A673 (cell line): ENCODE data around the gene GMDS. TPM values are rescaled to one million over a fixed set of nuclear protein-coding genes. Genes with fewer than 3 reads are reported as not detected.

Experiments used
- BruUV-seq: library from RNA; stranded (reverse); fragments of 400-500 nt; replicated peaks from 2 replicates; lab custom pipeline; 2021; lab: Mats Ljungman, UMichigan
- CTCF ChIA-PET: fragments of 300-600 bp; sonication (Branson Sonifier 250); formaldehyde crosslinking; loops from one replicate; lab custom pipeline; 2022; ENCODE audit warnings: antibody characterized with exemption; lab: Charles Lee
- POLR2A ChIA-PET: fragments of 300-600 bp; sonication (Branson Sonifier 250); formaldehyde crosslinking; loops from one replicate; lab custom pipeline; 2022; ENCODE audit warnings: antibody characterized with exemption; ENCODE audit not compliant: low non-redundant PET; lab: Charles Lee
- DNase-seq: peaks from one replicate; pipeline ENCODE4 v3.0.0-alpha.2; 2015; ENCODE audit warnings: low spot score
- H3K27ac ChIP-seq: fragments of 200-600 bp; sonication (generic); 2 replicates; pipeline ENCODE4 v1.5.1; 2016; ENCODE audit warnings: mixed run types, low read depth, mild to moderate bottlenecking, mixed read lengths, antibody characterized with exemption, low read length; ENCODE audit not compliant: poor library complexity, severe bottlenecking
- H3K27me3 ChIP-seq: fragments of 200-600 bp; sonication (generic); replicated peaks from 2 replicates; pipeline ENCODE4 v1.6.1; 2017; ENCODE audit warnings: mixed run types, low read depth, mild to moderate bottlenecking, mixed read lengths, antibody characterized with exemption, low read length; ENCODE audit not compliant: insufficient read depth, poor library complexity
- H3K36me3 ChIP-seq: fragments of 200-600 bp; sonication (generic); 2 replicates; pipeline ENCODE4 v1.6.1; 2016; ENCODE audit warnings: mixed run types, mild to moderate bottlenecking, mixed read lengths, antibody characterized with exemption, low read length; ENCODE audit not compliant: insufficient read depth, poor library complexity, severe bottlenecking
- H3K4me1 ChIP-seq: fragments of 200-600 bp; sonication (generic); 2 replicates; pipeline ENCODE4 v1.6.1; 2017; ENCODE audit warnings: mixed run types, mild to moderate bottlenecking, mixed read lengths, antibody characterized with exemption, low read length; ENCODE audit not compliant: insufficient read depth, poor library complexity, severe bottlenecking
- H3K4me3 ChIP-seq: fragments of 200-600 bp; sonication (generic); 2 replicates; pipeline ENCODE4 v1.5.1; 2016; ENCODE audit warnings: low read depth, mixed run types, mild to moderate bottlenecking, mixed read lengths, low read length; ENCODE audit not compliant: poor library complexity, severe bottlenecking
- H3K9me3 ChIP-seq: fragments of 200-600 bp; sonication (generic); 2 replicates; pipeline ENCODE4 v1.6.1; 2016; ENCODE audit warnings: mixed run types, low read depth, mild to moderate bottlenecking, mixed read lengths, antibody characterized with exemption, low read length; ENCODE audit not compliant: poor library complexity, severe bottlenecking
- EZH2 ChIP-seq: fragments of 200-600 bp; sonication (generic); IDR thresholded peaks from 2 replicates; pipeline ENCODE4 v1.6.1; 2017; ENCODE audit warnings: borderline replicate concordance, low read depth, mild to moderate bottlenecking, mixed read lengths, antibody characterized with exemption, low read length; ENCODE audit not compliant: poor library complexity, severe bottlenecking
- intact Hi-C: fragments of 100-400 bp; cut with micrococcal nuclease; formaldehyde crosslinking; loops from one replicate; pipeline ENCODE4 v1.10.0; 2022; ENCODE audit not compliant: unreplicated experiment
- total RNA-seq: library from RNA; stranded (reverse); gene quantifications from 2 replicates; pipeline ENCODE4 v1.2.3, GENCODE V29; 2021
- TF ChIP-seq, protein P1 (sequence below): fragments of 300-800, 200-600 bp; sonication (generic); conservative IDR thresholded peaks from 2 replicates; pipeline ENCODE4 v1.5.1; 2017; ENCODE audit warnings: low read depth, mild to moderate bottlenecking, antibody characterized with exemption, low read length, moderate library complexity, mixed read lengths

The GMDS gene
- total RNA-seq, 1 experiment from 2014 or later = 15.2 TPM

DNA sequence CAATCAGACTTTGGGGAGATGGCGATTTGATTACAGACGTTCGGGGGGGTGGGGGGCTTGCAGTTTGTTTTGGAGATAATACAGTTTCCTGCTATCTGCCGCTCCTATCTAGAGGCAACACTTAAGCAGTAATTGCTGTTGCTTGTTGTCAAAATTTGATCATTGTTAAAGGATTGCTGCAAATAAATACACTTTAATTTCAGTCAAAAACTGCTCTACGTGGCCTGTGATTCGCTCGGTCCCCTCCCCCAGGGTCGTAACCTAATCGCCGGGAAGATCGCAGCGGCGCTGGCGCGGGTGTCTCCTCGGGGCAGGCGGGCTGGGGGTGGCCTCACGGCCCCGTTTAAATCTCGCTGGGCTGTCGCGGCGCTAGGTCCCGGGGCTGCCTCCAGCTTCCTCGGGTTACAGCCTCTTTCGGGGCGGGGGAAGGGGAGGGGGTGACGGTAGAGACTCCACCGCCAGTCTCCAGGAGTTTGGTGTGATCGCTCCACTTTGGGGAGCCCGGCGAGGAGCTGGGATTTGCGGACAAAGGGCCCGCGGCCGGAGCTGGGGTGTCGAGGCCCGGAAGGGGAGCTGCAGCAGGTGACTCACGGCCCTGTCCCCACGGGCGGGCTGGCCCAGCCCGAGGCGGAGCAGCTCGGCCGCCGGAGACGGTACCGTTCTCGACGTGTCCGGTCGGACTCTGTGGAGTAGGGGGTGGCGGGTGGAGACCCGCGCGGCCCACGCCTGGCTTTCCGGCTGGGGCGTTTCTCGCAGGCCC lies 631.5 kb downstream of the GMDS start:
- Histone ChIP-seq H3K4me1 (peaks cover 8% of the 10 kb centered on the region), H3K9me3 (no peaks in the 10 kb centered on the region), H3K27ac (no peak overlapping the region), H3K27me3 (peaks cover 46% of the 10 kb centered on the region), H3K36me3 (no peaks in the 10 kb centered on the region), H3K4me3 (peak overlapping the region; percentile 34)
- ChIA-PET POLR2A (no interaction called here), CTCF (no interaction called here)
- no TSS peak for BruUV-seq
- no peak for TF ChIP-seq EZH2
- TF ChIP-seq, protein P1, sequence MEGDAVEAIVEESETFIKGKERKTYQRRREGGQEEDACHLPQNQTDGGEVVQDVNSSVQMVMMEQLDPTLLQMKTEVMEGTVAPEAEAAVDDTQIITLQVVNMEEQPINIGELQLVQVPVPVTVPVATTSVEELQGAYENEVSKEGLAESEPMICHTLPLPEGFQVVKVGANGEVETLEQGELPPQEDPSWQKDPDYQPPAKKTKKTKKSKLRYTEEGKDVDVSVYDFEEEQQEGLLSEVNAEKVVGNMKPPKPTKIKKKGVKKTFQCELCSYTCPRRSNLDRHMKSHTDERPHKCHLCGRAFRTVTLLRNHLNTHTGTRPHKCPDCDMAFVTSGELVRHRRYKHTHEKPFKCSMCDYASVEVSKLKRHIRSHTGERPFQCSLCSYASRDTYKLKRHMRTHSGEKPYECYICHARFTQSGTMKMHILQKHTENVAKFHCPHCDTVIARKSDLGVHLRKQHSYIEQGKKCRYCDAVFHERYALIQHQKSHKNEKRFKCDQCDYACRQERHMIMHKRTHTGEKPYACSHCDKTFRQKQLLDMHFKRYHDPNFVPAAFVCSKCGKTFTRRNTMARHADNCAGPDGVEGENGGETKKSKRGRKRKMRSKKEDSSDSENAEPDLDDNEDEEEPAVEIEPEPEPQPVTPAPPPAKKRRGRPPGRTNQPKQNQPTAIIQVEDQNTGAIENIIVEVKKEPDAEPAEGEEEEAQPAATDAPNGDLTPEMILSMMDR = no peak
- intact Hi-C loops = loop anchor here (5.0 kb wide), 1 partner anchor 73 kb away; no protein-coding TSS in a partner anchor
- DNase-seq = no peak

DNA sequence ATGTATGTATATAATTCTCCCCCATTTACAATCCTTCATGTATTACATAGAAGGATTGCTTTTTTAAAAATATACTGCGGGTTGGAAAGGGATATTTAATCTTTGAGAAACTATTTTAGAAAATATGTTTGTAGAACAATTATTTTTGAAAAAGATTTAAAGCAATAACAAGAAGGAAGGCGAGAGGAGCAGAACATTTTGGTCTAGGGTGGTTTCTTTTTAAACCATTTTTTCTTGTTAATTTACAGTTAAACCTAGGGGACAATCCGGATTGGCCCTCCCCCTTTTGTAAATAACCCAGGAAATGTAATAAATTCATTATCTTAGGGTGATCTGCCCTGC lies 632.1 kb downstream of the GMDS start:
- CTCF ChIA-PET = no interaction called here
- TF ChIP-seq EZH2 = no peak
- TF ChIP-seq, protein P1 = no peak
- Histone ChIP-seq H3K9me3 (no peaks in the 10 kb centered on the region), H3K27me3 (peaks cover 51% of the 10 kb centered on the region), H3K27ac (no peak overlapping the region), H3K4me3 (peak overlapping the region; percentile 34), H3K36me3 (no peaks in the 10 kb centered on the region), H3K4me1 (peaks cover 11% of the 10 kb centered on the region)
- DNase-seq = no peak
- POLR2A ChIA-PET = no interaction called here
- BruUV-seq = no TSS peak
- intact Hi-C loops = loop anchor here (5.0 kb wide), 1 partner anchor 74 kb away; no protein-coding TSS in a partner anchor

DNA sequence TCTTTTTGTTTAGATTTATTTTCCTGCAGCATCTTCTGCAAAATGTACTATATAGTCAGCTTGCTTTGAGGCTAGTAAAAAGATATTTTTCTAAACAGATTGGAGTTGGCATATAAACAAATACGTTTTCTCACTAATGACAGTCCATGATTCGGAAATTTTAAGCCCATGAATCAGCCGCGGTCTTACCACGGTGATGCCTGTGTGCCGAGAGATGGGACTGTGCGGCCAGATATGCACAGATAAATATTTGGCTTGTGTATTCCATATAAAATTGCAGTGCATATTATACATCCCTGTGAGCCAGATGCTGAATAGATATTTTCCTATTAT lies 632.5 kb downstream of the GMDS start:
- Histone ChIP-seq H3K27me3 (peaks cover 55% of the 10 kb centered on the region), H3K4me3 (peak overlapping the region; percentile 34), H3K36me3 (no peaks in the 10 kb centered on the region), H3K27ac (no peak overlapping the region), H3K4me1 (peaks cover 13% of the 10 kb centered on the region), H3K9me3 (no peaks in the 10 kb centered on the region)
- ChIA-PET POLR2A (no interaction called here), CTCF (no interaction called here)
- BruUV-seq = no TSS peak
- no peak for DNase-seq
- TF ChIP-seq, protein P1 = no peak
- TF ChIP-seq EZH2 = no peak
- intact Hi-C loops = loop anchor here (5.0 kb wide), 1 partner anchor 74 kb away; no protein-coding TSS in a partner anchor
